WI38 (cell line): ENCODE data around the gene ARL8B.
A peak's percentile ranks its signal among the peaks of the same experiment; 100 is the strongest.
"Not testable (repeated sequence)": the region's sequence is repeated elsewhere in the genome, so short reads cannot be mapped to it uniquely, and the experiment has no call there.

ENCODE experiments used
- H3K4me3 ChIP-seq: 2 replicates; pipeline ENCODE4 v1.5.1; 2011; ENCODE audit warnings: low read depth, mild to moderate bottlenecking, control low read depth, low read length
- TF ChIP-seq, protein P1 (sequence below): IDR thresholded peaks from 2 replicates; pipeline ENCODE4 v1.5.1; 2012; ENCODE audit warnings: low read depth, mild to moderate bottlenecking, control low read depth, low read length

The ARL8B gene

DNA sequence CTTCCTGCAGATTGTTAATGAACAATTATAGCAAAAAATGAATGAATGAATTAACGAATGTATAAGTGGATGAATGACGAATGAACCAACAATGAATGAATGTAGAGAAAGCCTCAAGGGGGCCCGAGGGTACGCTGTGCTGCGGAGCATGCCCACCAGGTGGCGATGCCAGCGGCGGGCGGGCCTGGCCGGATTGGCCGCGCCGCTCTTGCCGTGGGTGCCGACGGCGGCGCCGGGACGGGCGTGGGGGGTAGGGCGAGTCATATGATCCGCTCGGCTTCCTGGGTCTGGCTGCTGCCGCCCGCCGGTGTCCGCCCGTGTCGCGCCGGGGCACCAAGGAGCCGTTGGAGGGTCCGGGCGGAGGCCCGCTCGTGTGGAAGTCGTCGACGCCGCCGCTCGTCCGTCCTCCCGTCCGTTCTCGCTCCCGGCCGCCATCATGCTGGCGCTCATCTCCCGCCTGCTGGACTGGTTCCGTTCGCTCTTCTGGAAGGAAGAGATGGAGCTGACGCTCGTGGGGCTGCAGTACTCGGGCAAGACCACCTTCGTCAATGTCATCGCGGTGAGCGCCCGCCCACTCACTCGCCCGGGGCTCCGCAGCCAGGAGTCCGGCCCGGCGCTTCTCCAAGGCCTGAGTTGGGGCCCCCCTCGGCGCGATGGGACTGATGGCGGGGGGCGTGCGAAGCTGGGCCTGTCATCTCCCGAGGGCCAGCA is at the start of gene ARL8B:
Gene ARL8B, plus strand, starts transcription at position 263 of the 711 bp plus-strand sequence. Its CDS starts 174 bp downstream, at position 437.
- H3K4me3 ChIP-seq, result peak within 1 kb of the TSS; percentile 97
- TF ChIP-seq, protein P1, sequence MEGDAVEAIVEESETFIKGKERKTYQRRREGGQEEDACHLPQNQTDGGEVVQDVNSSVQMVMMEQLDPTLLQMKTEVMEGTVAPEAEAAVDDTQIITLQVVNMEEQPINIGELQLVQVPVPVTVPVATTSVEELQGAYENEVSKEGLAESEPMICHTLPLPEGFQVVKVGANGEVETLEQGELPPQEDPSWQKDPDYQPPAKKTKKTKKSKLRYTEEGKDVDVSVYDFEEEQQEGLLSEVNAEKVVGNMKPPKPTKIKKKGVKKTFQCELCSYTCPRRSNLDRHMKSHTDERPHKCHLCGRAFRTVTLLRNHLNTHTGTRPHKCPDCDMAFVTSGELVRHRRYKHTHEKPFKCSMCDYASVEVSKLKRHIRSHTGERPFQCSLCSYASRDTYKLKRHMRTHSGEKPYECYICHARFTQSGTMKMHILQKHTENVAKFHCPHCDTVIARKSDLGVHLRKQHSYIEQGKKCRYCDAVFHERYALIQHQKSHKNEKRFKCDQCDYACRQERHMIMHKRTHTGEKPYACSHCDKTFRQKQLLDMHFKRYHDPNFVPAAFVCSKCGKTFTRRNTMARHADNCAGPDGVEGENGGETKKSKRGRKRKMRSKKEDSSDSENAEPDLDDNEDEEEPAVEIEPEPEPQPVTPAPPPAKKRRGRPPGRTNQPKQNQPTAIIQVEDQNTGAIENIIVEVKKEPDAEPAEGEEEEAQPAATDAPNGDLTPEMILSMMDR, result peak; percentile 96

DNA sequence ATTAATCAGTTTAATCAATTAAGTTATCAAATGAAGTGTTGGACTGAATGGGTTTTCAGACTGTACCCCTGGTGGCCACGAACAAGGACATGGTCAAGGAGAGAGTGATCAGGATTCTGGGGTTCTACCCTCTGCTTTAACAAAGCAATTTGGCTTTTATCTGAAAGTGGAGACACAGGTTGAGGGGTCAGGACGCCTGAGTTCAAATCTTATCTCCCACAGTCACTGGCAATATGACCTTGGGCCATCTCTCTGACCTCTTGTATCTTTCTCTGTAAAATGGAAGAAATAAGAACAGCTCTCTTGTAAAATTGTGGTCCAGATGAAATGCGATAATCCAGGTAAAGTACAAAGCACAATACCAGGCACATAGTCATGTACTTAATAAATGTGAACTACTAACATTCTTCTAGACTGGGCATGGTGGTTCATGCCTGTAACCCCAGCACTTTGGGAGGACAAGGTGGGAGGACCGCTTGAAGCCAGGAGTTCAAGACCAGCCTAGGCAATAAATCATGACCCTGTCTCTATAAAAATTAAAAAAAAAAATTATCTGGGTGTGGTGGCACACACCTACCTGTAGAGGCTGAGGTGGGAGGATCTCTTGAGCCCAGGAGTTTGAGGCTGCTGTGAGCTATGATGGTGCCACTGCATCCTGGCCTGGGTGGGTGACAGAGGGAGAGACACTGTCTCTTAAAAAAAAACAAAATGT is 48.6 kb upstream of the ARL8B start:
- H3K4me3 ChIP-seq, result no peak overlapping the region
- TF ChIP-seq, protein P1, result no peak

DNA sequence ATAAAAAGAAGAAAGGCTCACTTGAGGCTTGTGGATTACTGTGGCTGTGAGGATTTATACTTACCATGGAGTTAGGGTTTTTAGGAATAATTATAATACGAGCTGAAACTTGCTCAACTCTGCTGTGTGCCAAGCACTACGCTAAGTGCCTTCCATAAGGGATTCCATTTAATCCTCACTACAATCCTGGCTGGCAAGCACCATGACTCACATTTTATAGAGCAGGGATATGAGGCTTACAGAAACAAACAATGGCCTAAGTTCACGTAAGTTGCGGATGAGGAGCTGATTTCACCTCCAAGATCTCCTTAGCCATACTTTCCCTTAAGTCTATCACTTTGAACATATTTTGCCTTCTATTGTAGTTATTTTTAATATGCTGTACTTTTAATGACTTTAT is 43.9 kb upstream of the ARL8B start:
- TF ChIP-seq, protein P1, result no peak
- H3K4me3 ChIP-seq, result no peak overlapping the region

DNA sequence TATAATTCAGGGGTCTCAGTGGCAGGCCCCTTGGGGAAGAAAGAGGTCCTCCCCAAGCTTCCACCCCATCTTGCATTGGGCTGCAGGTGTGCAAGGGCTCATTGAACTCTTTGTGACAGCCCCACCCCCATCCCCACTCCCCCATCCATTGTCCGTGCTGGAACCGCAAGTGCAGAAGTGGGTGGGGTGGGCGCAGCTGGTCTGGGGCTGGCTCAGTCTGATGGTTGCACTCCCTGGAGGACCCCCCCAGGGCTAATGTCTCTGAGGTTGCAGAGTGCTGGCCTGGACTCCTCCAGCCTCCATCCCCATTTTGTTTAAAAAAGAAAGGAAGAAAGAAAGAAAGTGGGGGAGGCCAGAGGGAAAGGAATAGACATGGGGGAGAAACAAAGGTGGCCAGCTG is 42.3 kb upstream of the ARL8B start:
- TF ChIP-seq, protein P1, result no peak
- H3K4me3 ChIP-seq, result no peak overlapping the region

DNA sequence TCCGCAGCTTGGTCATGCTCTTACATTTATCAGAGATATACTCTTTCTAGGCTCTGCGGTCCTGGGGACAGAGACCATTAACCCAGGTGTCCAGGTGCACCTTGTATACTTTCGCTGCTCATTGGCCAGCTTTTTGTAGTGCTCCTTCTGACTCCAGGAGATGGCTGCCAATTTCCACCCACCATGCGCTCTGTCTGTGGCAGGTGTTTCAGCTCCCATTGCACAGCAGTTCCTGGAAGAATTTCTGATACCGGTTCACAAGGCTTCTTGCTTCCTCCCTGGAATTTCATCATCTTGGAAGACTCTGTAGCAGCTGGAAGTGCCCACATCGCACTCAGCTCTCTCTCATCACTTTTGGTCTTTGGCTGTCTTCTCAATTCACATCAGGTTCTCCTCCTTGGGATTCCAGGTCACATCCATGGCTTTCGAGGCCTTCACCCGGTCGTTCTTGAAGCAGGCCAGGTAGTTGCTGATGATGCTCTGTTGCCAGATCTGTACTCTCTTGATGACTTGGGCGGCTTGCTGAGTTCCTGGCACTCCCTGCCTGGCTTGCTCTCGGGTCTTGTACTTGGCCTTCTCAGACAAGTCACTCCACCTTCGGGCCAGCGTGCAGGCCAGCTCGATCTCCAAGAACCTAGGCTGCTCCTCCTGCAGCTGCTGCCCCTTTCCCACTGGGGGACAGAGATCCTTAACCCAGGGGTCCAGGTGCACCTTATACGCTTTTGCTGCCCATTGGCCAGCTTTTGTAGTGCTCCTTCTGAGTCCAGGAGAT is 41.1 kb upstream of the ARL8B start:
- H3K4me3 ChIP-seq, result no peak overlapping the region
- TF ChIP-seq, protein P1, result no peak

DNA sequence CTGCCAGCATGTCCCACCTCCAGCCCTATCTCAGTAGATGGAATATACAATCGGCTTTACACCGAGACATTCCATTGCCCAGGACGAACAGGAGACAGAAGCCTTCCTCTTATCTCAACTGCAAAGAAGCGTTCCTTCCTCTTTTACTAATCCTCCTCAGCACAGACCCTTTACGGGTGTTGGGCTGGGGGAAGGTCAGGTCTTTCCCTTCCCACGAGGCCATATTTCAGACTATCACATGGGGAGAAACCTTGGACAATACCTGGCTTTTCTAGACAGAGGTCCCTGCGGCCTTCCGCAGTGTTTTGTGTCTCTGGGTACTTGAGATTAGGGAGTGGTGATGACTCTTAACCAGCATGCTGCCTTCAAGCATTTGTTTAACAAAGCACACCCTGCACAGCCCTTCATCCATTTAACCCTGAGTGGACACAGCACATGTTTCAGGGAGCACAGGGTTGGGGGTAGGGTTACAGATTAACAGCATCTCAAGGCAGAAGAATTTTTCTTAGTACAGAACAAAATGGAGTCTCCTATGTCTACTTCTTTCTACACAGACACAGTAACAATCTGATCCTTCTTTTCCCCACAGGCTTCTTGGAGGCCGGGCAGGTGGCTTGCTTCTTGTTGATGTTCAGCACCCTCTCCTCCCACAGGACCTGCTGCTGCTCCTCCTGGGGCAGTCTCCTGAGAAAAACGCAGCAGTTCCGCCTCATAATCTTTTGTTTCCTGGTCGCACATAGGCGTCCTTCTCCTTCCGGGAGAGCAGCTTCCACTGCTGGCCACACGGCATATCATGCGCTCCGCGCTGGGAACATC is 39.9 kb upstream of the ARL8B start:
- not testable (repeated sequence) for H3K4me3 ChIP-seq

DNA sequence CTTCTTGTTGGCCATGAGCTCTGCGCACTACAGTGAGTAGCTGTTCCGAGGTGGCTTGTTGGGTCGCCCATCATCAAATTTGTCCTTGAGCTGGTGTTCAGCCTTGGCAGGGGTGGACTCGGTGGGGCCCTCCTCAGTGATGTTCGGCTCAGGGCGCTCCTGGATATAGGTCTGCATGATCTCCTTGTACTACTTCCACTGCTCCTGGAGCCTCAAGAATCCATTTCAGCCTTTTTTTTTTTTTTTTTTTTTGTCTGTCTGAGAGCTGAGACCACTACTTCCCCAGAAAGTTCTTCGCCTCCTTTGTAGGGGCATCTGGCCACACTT is 39.3 kb upstream of the ARL8B start:
- TF ChIP-seq, protein P1, result no peak
- H3K4me3 ChIP-seq, result no peak overlapping the region
